Activated CD8-positive, alpha-beta memory T cell treated with anti-CD3 and anti-CD28 coated beads for 4 hours (primary cell): Measurements from ENCODE around the gene S100P.
A peak's percentile ranks its signal among the peaks of the same experiment; 100 is the strongest.
"Not testable (repeated sequence)": the region's sequence is repeated elsewhere in the genome, so short reads cannot be mapped to it uniquely, and the experiment has no call there.

ENCODE experiments used
- DNase-seq, 2 donors: peaks; one replicate each; pipeline ENCODE4 v3.0.0-alpha.2; 2020; ENCODE audit warnings: low read depth in 2 of 2

S100P gene

GRCh38 chr4:6693231-6694176 lies at the start of gene S100P:
Gene S100P, plus strand, starts transcription at chr4:6693878. Its CDS starts 55 bp downstream, at chr4:6693933.
- DNase-seq, result no peak

GRCh38 chr4:6644792-6645530 lies 48.7 kb upstream of the S100P start:
- DNase-seq, result no peak

- DNase-seq, result no peak
These were observed 46.5 kb upstream of the S100P start for GRCh38 chr4:6647169-6647568.

- DNase-seq, result no peak
These were observed 46.0 kb upstream of the S100P start for GRCh38 chr4:6647582-6648230.

- no peak for DNase-seq
These were observed 44.5 kb upstream of the S100P start for GRCh38 chr4:6649216-6649615.

GRCh38 chr4:6654211-6654610 lies 39.5 kb upstream of the S100P start:
- not testable (repeated sequence) for DNase-seq

GRCh38 chr4:6655291-6655690 lies 38.4 kb upstream of the S100P start:
- DNase-seq, result not testable (repeated sequence)

GRCh38 chr4:6655924-6656323 lies 37.8 kb upstream of the S100P start:
- no peak for DNase-seq

- no peak for DNase-seq
These were observed 36.2 kb upstream of the S100P start for GRCh38 chr4:6657242-6658208.

GRCh38 chr4:6658209-6658595 lies 35.5 kb upstream of the S100P start:
- no peak for DNase-seq

- peak in 1 of 2 donors; percentile 27 for DNase-seq
These were observed 35.0 kb upstream of the S100P start for GRCh38 chr4:6658597-6659075.

GRCh38 chr4:6659897-6660296 lies 33.8 kb upstream of the S100P start:
- DNase-seq, result no peak

GRCh38 chr4:6660430-6660829 lies 33.2 kb upstream of the S100P start:
- DNase-seq, result no peak

GRCh38 chr4:6662591-6662990 lies 31.1 kb upstream of the S100P start:
- no peak for DNase-seq

- no peak for DNase-seq
These were observed 29.9 kb upstream of the S100P start for GRCh38 chr4:6663596-6664393.

GRCh38 chr4:6665320-6665654 lies 28.4 kb upstream of the S100P start:
- DNase-seq, result no peak

GRCh38 chr4:6668391-6668790 lies 25.3 kb upstream of the S100P start:
- DNase-seq, result no peak

GRCh38 chr4:6671648-6672047 lies 22.0 kb upstream of the S100P start:
- no peak for DNase-seq

- no peak for DNase-seq
These were observed 21.5 kb upstream of the S100P start for GRCh38 chr4:6672131-6672530.

GRCh38 chr4:6672541-6673190 lies 21.0 kb upstream of the S100P start:
- not testable (repeated sequence) for DNase-seq
